ENCODE results near the gene ATF4.
"Not testable (repeated sequence)": the region's sequence is repeated elsewhere in the genome, so short reads cannot be mapped to it uniquely, and the experiment has no call there.

Gene ATF4

DNA sequence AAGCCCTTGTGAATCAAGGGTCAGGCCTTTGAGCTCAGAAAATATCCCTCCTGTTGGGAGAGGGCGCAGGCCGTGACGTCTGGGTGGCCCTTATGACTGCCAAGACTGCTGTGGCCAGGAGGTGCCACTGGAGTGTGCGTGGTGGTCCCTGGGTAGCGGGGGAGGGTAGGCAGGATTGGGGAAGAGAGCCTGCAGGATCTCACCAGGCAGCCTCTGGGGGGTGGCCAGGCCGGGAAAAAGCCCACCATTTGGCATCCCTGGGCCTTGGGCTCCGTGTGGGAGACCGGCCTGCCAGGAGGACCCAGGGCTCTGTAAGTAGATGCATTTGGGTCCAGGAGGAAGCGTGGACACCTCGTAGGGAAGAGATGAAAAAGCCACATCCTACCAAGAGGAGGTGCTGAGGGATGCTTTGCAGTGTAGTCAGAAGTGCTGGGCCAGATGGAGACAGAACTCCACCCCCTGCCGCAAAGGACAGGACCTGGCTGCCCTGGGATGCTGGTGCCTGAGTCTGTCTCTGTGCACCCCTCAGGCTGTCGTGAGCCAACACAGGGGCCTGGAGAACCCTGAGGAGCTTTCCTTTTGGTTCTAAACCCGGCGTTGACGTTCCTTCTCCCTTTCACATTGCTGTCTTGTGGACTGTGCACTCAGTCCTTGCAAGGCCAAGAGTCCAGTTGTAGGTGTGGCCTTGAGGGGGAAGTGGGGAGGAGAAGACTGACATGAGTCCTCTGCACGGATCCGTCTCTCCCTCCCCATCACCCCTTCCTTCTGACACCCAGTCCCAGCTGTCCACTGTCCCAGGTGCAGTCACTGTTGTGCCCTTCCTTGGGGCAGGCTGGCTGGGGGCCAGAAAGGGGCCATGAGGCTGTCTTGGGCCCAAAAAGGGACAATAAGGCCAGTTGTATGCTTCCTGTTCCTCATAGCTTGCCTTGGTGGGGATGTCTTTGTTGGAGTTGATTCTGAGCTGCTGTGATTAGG lies 31.0 kb upstream of the ATF4 start:
- DNase-seq = peak; percentile 25 to 36

DNA sequence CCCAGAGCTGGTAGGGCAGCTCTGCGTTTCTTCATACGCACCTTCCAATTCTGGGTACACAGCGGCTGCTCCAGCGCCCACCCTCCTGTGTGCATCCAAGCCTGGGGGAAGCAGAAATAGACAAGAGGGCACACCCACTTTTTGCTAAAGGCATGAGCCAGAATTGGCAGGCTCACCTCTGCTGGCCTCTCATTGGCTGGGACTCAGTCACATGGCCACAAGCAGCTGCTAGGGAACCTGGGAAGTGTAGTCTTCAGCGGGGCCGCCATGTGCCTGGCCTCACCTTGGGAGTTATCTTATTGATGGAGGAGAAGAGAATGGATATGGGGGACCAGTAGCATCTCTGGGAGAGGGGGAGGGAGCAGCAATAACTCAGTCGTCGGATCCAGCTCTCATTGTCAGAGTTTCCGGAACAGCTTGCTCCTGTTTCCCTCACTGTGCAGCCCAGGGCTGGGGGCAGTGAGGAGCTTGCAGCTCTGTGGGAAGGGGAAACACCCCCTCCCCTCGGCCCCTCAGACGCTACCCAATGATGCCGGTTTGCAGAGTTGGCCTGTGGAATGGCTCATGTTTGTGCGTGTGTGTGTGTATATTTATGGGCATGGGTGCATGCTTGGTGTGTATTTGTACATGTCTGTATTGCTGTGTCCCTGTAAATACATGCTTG lies 30.1 kb upstream of the ATF4 start:
- peak; percentile 73 to 83 for DNase-seq

DNA sequence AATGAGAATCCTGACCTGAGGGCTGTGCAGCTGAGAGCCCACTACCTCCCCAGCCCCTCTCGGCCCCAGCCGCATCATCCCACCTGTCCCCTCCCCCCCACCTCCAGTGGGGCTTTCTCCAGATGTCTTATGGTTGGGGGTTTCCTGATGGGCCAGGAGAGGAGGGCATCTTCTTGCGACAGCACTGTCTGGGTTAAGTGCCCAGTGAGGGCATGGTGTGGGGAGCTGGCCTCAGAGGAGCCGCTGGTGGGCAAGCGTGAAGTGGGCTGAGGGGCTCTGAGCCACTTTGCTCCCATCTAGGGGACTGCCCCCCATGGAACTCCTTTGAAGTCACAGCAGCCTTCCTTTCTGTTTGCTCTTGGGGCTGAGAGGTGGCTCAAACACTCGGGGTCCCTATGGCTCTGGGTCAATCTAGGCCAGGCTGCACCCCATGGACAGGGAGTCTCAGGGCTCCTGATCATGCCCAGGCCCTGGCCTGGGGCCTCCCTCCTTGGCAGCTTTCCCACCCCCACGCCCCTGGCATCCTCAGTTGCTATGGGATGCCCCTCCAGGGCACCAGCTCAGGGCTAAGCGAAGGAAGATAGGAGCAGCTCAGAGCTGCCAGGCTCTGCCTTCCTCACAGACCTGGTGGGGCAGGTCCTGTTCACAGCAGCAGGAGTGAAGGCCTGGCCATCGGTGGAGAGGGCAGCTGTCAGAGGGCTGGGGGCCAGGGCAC lies 29.2 kb upstream of the ATF4 start:
- DNase-seq = no peak

DNA sequence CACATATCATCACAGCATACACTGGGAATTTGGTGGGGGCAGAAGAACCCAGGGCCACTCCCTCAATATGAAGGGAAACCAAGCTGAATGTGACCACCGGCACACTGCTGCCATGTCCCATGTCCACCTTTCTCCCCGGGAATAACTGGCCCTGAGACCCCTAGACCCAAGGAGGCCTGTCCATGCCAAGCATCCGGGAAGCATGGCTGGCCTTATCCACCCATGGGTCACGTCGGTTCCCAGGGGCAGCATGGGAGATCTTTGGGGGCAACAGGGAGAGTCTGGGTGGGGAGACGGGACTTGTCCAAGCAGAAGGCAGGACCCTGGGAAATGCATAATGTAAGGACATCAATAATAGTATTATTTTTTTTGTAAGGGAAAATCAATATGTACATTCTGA lies 28.7 kb upstream of the ATF4 start:
- no peak for DNase-seq

- no peak for DNase-seq
These were observed 28.2 kb upstream of the ATF4 start for GRCh38 chr22:39492186-39492585.

GRCh38 chr22:39493759-39494158 lies 26.6 kb upstream of the ATF4 start:
- DNase-seq = no peak

DNA sequence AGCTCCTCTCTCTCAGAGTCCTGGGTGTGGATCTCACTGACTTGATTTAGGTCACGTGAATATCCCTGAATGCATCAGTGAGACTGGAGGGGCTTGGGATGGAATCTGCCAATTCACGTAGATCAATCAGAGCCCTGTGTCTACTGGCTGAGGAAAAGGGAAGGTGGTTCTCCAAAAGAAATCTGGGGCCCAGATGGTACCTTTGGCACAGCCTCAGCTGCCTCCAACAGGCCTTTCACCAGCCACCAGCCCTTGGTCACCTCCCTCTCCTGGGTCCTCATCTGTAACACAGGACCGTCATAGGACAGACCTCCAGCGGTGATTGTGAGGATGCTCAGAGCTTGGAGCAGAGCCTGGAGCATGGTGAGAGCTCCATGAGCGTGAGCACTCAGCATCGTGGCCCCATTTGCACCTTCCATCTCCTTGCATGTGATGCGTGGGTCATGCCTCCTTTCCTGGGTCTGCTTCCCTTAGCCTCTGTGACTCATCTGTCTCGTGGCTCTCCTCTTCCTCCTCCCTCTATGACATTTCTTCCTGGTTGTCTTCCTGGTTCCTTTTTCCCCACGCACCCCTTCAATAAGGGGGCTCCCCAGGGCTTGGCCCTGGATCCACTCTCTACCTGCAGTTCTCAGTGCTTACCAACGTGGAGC lies 25.8 kb upstream of the ATF4 start:
- peak; percentile 85 to 93 for DNase-seq

- peak; percentile 81 to 91 for DNase-seq
These were observed 24.1 kb upstream of the ATF4 start for GRCh38 chr22:39496131-39496838.

GRCh38 chr22:39497429-39497828 lies 22.9 kb upstream of the ATF4 start:
- DNase-seq = no peak

DNA sequence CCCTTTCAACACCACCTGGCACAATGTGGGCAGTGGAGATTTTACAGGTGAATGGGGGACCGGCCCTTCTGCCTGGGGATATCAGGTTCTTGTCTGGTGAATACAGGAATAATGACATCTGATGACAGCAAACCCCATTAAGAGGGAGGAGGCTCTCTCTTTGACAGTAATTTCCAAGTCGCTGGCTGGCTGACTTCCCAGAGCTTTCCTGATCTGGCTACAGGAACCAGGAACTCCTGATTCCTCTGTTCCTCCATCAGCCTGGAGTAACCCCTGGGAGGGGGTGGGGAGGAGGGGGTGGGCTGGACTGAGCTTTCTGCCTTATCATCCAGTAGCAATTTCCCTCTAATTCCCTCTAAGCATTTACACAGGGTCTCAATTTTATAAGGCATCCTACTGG lies 22.0 kb upstream of the ATF4 start:
- DNase-seq = no peak

DNA sequence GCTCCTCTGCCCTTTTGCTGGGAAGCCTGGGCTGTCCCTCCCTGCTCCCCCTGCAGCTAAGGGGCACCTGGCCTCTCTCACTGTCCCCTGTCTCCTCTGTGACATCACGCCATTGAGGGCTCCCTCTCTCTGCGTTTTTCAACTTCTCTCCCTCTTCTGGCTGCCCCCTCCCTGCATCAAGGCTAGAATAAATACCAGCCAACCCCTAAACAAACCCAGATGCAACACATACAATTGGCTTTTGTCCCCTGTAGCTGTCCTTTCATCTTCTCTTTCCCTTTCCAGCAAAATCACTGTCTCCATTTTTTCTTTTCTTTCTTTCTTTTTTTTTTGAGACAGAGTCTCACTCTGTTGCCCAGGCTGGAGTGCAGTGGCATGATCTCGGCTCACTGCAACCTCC lies 21.6 kb upstream of the ATF4 start:
- DNase-seq = no peak

DNA sequence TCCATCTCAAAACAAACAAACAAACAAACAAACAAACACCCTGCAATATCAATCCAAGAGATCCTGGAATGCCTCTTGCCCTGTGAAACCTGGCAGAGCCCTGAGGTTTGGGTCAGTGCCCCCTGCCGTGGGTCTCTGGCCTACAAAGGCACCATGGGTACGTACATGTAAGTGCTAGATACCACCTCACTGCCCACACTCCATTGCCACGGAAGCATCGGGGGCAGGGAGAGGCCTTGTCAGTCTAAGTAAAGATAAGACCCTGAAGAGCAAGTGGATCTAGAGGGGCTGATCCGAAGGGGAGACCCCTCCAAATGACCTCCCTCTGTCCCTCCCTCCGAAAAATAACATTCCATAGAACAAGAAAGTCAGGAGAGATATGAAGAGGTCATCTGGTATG lies 20.3 kb upstream of the ATF4 start:
- DNase-seq = no peak

GRCh38 chr22:39501644-39502108 lies 18.7 kb upstream of the ATF4 start:
- DNase-seq = no peak

- DNase-seq = peak; percentile 98 to 99
These were observed 18.1 kb upstream of the ATF4 start, which contains the start of gene MIEF1 for GRCh38 chr22:39502109-39502788. MIEF1 (plus strand) TSS chr22:39502290; CDS start chr22:39511295, 9,005 bp downstream.

- peak; percentile 58 to 65 for DNase-seq
These were observed 17.5 kb upstream of the ATF4 start for GRCh38 chr22:39502789-39503409.

GRCh38 chr22:39503630-39504029 lies 16.7 kb upstream of the ATF4 start:
- DNase-seq = peak in 1 of 2 donors; percentile 32

DNA sequence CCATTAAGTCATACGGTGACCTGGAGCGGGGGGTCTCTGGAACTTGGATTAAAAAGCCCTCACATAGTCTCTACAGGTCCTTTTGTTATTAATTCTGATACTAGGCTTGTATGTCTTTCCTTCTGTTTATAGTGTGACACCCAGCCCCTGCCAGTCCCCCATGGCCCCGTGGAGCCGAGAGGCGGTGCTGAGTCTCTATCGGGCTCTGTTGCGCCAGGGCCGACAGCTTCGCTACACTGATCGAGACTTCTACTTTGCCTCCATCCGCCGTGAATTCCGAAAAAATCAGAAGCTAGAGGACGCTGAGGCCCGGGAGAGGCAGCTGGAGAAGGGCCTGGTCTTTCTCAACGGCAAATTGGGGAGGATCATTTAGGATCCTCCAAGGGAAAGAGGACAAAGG lies 16.3 kb upstream of the ATF4 start:
- no peak for DNase-seq

DNA sequence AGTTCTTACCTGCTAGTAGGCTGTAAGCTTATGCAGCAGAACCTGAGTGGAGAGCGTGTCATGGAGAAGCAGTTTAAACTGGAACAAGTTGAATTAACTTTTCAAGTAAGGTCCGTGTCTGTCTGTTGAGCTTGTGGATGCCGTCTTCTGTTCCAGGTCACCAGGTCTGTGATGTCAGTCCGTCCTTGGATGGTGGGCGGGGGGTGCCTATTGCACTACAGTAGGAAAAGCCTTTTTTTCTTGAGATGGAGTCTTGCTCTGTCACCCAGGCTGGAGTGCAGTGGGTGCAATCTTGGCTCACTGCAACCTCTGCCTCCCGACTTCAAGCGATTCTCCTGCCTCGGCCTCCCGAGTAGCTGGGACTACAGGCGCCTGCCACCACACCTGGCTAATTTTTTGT lies 13.3 kb upstream of the ATF4 start:
- not testable (repeated sequence) for DNase-seq

GRCh38 chr22:39508393-39508792 lies 12.0 kb upstream of the ATF4 start:
- DNase-seq = no peak

- no peak for DNase-seq
These were observed 9.7 kb upstream of the ATF4 start for GRCh38 chr22:39510529-39511149.

Data from inflammatory macrophage (primary cell).